Ovary (tissue), 3 donors: Measurements from ENCODE around the gene THOC2.

ENCODE experiments used
- POLR2A ChIP-seq: fragments of 450-650 bp; IDR thresholded peaks from one replicate; pipeline ENCODE4 v1.6.1; 2017; ENCODE audit warnings: antibody characterized with exemption, mild to moderate bottlenecking, moderate library complexity
- TF ChIP-seq, protein P1 (sequence below), 3 donors: fragments of 450-650 bp in 2 of 3; fragments of 200-600 bp in 1 of 3; IDR thresholded peaks; one replicate each; pipeline versions ENCODE4 v1.5.1 to v1.8.0; 2016 to 2022; ENCODE audit warnings: antibody characterized with exemption in 3 of 3, mild to moderate bottlenecking in 1 of 3
- donor health status: DM: no; HTN: no; CAD: no.

DNA sequence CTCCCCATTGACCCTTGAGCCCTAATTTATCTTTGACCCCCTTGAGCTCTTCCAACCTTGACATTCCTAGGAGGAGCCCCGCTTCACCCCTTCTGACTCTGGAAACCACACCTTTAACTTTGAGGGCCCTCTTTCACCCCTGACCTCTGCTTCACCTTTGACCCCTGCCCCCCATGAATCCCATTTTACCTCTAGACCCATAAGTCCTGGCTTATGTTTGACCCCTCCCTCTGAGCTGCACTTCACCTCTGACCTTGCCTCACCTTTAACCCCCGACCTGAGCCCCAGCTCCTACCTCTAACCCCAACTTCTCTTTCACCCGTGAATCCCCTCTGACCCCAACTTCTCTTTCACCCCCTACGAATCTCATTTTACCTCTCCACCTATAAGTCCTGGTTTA is 169.7 kb downstream of the THOC2 start:
- TF ChIP-seq, protein P1, sequence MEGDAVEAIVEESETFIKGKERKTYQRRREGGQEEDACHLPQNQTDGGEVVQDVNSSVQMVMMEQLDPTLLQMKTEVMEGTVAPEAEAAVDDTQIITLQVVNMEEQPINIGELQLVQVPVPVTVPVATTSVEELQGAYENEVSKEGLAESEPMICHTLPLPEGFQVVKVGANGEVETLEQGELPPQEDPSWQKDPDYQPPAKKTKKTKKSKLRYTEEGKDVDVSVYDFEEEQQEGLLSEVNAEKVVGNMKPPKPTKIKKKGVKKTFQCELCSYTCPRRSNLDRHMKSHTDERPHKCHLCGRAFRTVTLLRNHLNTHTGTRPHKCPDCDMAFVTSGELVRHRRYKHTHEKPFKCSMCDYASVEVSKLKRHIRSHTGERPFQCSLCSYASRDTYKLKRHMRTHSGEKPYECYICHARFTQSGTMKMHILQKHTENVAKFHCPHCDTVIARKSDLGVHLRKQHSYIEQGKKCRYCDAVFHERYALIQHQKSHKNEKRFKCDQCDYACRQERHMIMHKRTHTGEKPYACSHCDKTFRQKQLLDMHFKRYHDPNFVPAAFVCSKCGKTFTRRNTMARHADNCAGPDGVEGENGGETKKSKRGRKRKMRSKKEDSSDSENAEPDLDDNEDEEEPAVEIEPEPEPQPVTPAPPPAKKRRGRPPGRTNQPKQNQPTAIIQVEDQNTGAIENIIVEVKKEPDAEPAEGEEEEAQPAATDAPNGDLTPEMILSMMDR (IDR thresholded peaks at IDR 0.05): no peak
- no peak for TF ChIP-seq POLR2A
